Parathyroid adenoma (tissue), 2 donors: ENCODE measurements around the gene SERPINB8.

Source experiments
- H2AFZ ChIP-seq: fragments of 300-600 bp; sonication (generic); one replicate; pipeline ENCODE4 v1.7.0; 2017; ENCODE audit warnings: antibody characterized with exemption, mild to moderate bottlenecking
- H3K27ac ChIP-seq: fragments of 300-600 bp; sonication (generic); one replicate; pipeline ENCODE4 v1.7.0; 2017
- H3K27me3 ChIP-seq: fragments of 300-600 bp; sonication (generic); one replicate; pipeline ENCODE4 v1.7.0; 2017; ENCODE audit warnings: low read length; ENCODE audit not compliant: control insufficient read depth, insufficient read depth
- H3K36me3 ChIP-seq: fragments of 300-600 bp; sonication (generic); one replicate; pipeline ENCODE4 v1.7.0; 2017; ENCODE audit warnings: low read length; ENCODE audit not compliant: control insufficient read depth, insufficient read depth
- H3K4me1 ChIP-seq: fragments of 300-600 bp; sonication (generic); one replicate; pipeline ENCODE4 v1.7.0; 2017; ENCODE audit warnings: control low read depth
- H3K4me2 ChIP-seq: fragments of 300-600 bp; sonication (generic); one replicate; pipeline ENCODE4 v1.7.0; 2017; ENCODE audit warnings: low read length
- H3K4me3 ChIP-seq: fragments of 300-600 bp; sonication (generic); one replicate; pipeline ENCODE4 v1.7.0; 2017; ENCODE audit warnings: low read depth, low read length
- H3K79me2 ChIP-seq: fragments of 300-600 bp; sonication (generic); one replicate; pipeline ENCODE4 v1.7.0; 2017; ENCODE audit warnings: control low read depth
- H3K9ac ChIP-seq: fragments of 300-600 bp; sonication (generic); one replicate; pipeline ENCODE4 v1.7.0; 2017; ENCODE audit warnings: mild to moderate bottlenecking
- H3K9me3 ChIP-seq: fragments of 300-600 bp; sonication (generic); one replicate; pipeline ENCODE4 v1.7.0; 2017; ENCODE audit warnings: low read length; ENCODE audit not compliant: control insufficient read depth
- TF ChIP-seq, protein P1 (sequence below): fragments of 300-600 bp; sonication (generic); IDR thresholded peaks from one replicate; pipeline ENCODE4 v1.7.0; 2017; ENCODE audit warnings: antibody characterized with exemption, mild to moderate bottlenecking
- donor health status: primary hyperparathyroidism.

Gene SERPINB8

DNA sequence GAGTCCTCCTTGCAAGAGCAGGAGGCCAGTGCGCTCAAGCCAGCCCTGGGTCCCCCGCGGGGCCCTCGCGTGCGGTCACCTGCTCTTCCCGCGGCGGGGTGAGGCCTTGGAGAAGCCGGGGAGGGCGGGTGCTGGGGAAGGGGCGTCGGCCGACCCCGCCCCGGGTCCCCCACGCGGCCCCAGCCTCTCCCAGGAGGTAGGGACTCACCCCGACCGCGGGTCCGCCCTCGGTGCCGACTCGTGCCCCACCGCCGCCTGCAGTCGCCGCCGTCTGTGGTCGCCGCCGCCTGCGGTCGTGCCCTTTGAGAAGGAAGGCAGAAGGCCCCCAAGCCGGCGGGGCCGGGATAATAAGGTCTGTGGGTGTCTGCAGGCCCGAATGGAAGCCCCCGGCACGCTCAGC is 32.7 kb downstream of the SERPINB8 start:
- Histone ChIP-seq H3K4me1 (no peaks in the 10 kb centered on the region), H3K9ac (no peak overlapping the region), H3K9me3 (no peaks in the 10 kb centered on the region), H3K4me2 (no peak overlapping the region), H3K36me3 (no peaks in the 10 kb centered on the region), H3K27me3 (no peaks in the 10 kb centered on the region), H3K79me2 (no peaks in the 10 kb centered on the region), H2AFZ (no peak overlapping the region), H3K4me3 (no peak overlapping the region), H3K27ac (no peak overlapping the region)
- TF ChIP-seq, protein P1, sequence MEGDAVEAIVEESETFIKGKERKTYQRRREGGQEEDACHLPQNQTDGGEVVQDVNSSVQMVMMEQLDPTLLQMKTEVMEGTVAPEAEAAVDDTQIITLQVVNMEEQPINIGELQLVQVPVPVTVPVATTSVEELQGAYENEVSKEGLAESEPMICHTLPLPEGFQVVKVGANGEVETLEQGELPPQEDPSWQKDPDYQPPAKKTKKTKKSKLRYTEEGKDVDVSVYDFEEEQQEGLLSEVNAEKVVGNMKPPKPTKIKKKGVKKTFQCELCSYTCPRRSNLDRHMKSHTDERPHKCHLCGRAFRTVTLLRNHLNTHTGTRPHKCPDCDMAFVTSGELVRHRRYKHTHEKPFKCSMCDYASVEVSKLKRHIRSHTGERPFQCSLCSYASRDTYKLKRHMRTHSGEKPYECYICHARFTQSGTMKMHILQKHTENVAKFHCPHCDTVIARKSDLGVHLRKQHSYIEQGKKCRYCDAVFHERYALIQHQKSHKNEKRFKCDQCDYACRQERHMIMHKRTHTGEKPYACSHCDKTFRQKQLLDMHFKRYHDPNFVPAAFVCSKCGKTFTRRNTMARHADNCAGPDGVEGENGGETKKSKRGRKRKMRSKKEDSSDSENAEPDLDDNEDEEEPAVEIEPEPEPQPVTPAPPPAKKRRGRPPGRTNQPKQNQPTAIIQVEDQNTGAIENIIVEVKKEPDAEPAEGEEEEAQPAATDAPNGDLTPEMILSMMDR: no peak

DNA sequence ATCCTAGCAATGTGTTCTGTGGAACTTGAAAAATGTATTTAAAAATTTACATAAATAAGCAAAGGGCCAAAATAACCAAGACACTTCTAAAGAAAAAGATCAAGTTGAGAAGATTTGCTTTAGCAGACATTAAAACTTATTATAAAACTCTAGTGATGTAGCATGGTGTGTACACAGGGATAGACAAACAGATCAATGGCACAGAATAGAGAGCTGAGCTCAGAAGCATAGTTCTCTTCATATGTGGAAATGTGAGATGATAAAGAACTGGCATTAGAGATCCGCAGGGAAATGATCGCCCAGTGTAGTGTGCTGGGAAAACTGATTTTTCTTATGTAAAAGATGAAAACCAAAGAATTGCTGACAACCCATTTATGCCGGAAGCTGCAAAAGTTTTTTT is 39.4 kb downstream of the SERPINB8 start:
- TF ChIP-seq, protein P1: no peak
- H2AFZ ChIP-seq: no peak overlapping the region

DNA sequence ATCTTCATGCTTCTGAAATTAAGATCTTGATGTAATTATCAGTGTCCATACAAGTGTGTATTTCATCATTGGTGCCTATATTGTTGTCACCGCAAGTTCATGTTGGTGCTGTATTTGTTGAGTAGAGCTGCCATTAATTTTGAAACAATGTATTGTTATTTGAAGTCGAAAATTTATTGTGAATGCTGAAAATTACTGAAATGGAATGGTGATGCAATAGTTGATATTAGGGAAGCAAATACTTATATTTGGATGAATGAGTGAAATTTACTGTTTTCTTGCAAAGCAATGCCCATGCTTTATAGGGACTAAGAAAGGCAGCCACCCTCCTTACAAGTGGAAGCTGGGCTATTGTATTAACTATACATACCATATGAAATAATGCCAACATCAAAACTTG is 41.6 kb downstream of the SERPINB8 start:
- Histone ChIP-seq H3K4me1 (no peaks in the 10 kb centered on the region), H3K27ac (no peak overlapping the region), H3K4me3 (no peak overlapping the region), H3K36me3 (no peaks in the 10 kb centered on the region), H2AFZ (no peak overlapping the region), H3K79me2 (no peaks in the 10 kb centered on the region), H3K9me3 (no peaks in the 10 kb centered on the region), H3K4me2 (no peak overlapping the region), H3K27me3 (no peaks in the 10 kb centered on the region), H3K9ac (no peak overlapping the region)
- TF ChIP-seq, protein P1: no peak

More for the DNA sequence above, 39.4 kb downstream of the SERPINB8 start:
- no peaks in the 10 kb centered on the region for H3K79me2 ChIP-seq
- no peak overlapping the region for H3K4me3 ChIP-seq
- no peak overlapping the region for H3K9ac ChIP-seq
- no peak overlapping the region for H3K4me2 ChIP-seq
- H3K9me3 ChIP-seq: no peaks in the 10 kb centered on the region
- H3K36me3 ChIP-seq: no peaks in the 10 kb centered on the region
- no peaks in the 10 kb centered on the region for H3K4me1 ChIP-seq
- no peak overlapping the region for H3K27ac ChIP-seq
- no peaks in the 10 kb centered on the region for H3K27me3 ChIP-seq

DNA sequence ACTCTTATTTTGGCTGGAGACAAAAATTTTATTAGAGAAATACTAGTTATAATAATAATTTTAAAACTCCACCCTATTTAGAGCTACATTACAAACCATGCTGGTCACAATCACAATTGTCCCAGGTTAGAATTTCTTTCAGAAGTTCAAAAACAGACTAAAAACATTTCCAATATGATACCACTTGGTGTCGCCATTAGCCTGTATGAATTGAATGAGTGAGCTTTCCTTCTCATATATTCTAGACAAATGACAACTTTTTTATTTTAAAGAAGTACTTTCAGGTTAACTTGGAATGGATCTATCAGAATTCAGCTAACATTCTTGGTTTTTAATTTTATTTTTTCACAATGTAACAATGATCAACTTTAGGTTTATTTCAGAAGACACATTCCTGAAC is 48.0 kb downstream of the SERPINB8 start:
- Histone ChIP-seq H3K9me3 (no peaks in the 10 kb centered on the region), H3K27me3 (no peaks in the 10 kb centered on the region)
- TF ChIP-seq, protein P1: peak; percentile 56

DNA sequence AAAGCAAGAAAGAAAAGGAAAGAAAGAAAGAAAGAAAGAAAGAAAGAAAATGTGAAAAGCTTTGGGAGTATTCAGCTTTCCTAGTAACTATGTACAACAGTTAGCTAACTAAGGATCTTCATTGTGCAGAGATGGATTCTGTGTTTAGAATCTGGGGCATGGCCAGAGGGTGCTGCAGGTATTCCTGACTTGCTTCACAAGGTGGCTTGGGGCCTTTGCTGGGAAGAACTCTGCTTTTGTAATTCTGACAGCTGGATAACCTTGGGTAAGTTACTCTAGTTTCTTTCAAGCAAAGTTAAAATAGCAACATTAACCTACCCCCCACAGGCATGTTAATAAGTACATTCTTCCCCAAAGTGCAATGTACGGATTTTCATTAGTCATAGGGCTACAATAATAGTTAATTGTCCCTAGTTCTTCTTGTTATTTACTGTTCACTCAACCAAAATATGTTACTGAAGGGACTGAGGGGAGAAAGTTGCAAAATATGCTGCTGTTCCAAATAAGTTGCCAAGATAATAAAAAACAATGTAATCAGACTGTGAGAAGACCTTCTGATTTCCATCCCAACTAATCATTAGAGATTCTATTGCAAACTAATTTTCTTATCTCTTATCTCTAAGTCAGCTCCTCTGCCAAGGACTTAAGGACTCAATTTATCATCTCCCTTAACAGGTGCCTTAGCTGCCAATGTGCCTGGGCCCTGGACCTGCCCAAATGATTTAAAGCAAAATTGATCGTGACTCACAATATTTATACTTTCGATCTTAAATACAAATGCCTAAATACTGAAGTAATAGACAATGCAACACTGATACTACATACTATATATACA is 50.3 kb downstream of the SERPINB8 start:
- Histone ChIP-seq H3K4me1 (no peaks in the 10 kb centered on the region), H3K4me3 (no peak overlapping the region), H3K4me2 (no peak overlapping the region), H3K36me3 (no peaks in the 10 kb centered on the region), H3K27me3 (no peaks in the 10 kb centered on the region), H2AFZ (no peak overlapping the region), H3K9me3 (no peaks in the 10 kb centered on the region), H3K9ac (no peak overlapping the region), H3K79me2 (no peaks in the 10 kb centered on the region), H3K27ac (no peak overlapping the region)
- TF ChIP-seq, protein P1: no peak

More for the DNA sequence above, 48.0 kb downstream of the SERPINB8 start:
- Histone ChIP-seq H3K79me2 (no peaks in the 10 kb centered on the region), H2AFZ (no peak overlapping the region), H3K4me2 (no peak overlapping the region), H3K36me3 (no peaks in the 10 kb centered on the region), H3K9ac (no peak overlapping the region), H3K27ac (no peak overlapping the region), H3K4me3 (no peak overlapping the region), H3K4me1 (no peaks in the 10 kb centered on the region)
